Left cardiac atrium (tissue), 4 donors: ENCODE results near the gene UGT1A8. TPM values are rescaled to one million over a fixed set of nuclear protein-coding genes. Genes with fewer than 3 reads are reported as not detected.
"Not testable (repeated sequence)": the region's sequence is repeated elsewhere in the genome, so short reads cannot be mapped to it uniquely, and the experiment has no call there.

ENCODE experiments used
- ATAC-seq, 2 donors: fragments of 200-7000 bp; cut with Tn5 transposase; one replicate each; pipeline ENCODE4 v1.9.1; 2020; ENCODE audit warnings: mild to moderate bottlenecking in 2 of 2, moderate library complexity in 2 of 2
- DNase-seq: peaks from one replicate; pipeline ENCODE4 v3.0.0-alpha.2; 2020
- intact Hi-C, 2 donors: fragments of 100-400 bp; cut with DNase I; formaldehyde crosslinking; loops; one replicate each; pipeline versions ENCODE4 v1.14.1 to v1.15.1; 2022 to 2023
- total RNA-seq, 2 donors: library from RNA; stranded (reverse); fragmentation: NEBNext Ultra II Directional; extraction: Animal tissue kit (Norgen Biotek cat#: 25700); gene quantifications; one replicate each; pipeline ENCODE4 v1.2.1, GENCODE V29; 2021
- donor health status: DM: no; HTN: yes; CAD: no.
- donor health status: DM: no; HTN: yes; CAD: no; lungs with severe emphysema.
- donor health status: DM: yes; HTN: yes; CAD: no.
- donor health status: Dilated cardiomyopathy.

UGT1A8 gene
- total RNA-seq, 2 donors from 2014 or later, result not detected

GRCh38 chr2:233751212-233752009 lies 134.0 kb downstream of the UGT1A8 start:
- intact Hi-C loops, DNase-seq, ATAC-seq: not testable (repeated sequence)

- intact Hi-C loops, result no loop called here
- no peak for DNase-seq
- no peak for ATAC-seq
Measured at GRCh38 chr2:233754872-233755611, 137.6 kb downstream of the UGT1A8 start.

GRCh38 chr2:233756429-233757081 lies 139.1 kb downstream of the UGT1A8 start:
- intact Hi-C loops, result no loop called here
- ATAC-seq (no peak), DNase-seq (no peak)

- no peak for ATAC-seq
- intact Hi-C loops, result no loop called here
- DNase-seq, result no peak
Measured at GRCh38 chr2:233758141-233758540, 140.7 kb downstream of the UGT1A8 start.

- intact Hi-C loops, result no loop called here
- DNase-seq, result no peak
- no peak for ATAC-seq
Measured at GRCh38 chr2:233758849-233759248, 141.4 kb downstream of the UGT1A8 start.

- intact Hi-C loops, result no loop called here
- no peak for DNase-seq
- ATAC-seq, result no peak
Measured at GRCh38 chr2:233760043-233760442, 142.6 kb downstream of the UGT1A8 start, which contains the start of gene UGT1A1. Gene UGT1A1 (plus strand): TSS chr2:233760270. CDS start chr2:233760288, 18 bp downstream.

GRCh38 chr2:233761040-233761769 lies 143.8 kb downstream of the UGT1A8 start:
- peak in 1 of 2 donors; percentile 76 for ATAC-seq
- intact Hi-C loops, result no loop called here

GRCh38 chr2:233764264-233764663 lies 146.8 kb downstream of the UGT1A8 start:
- ATAC-seq, result peak; percentile 23 to 81
- intact Hi-C loops, result no loop called here

More at GRCh38 chr2:233761040-233761769, 143.8 kb downstream of the UGT1A8 start:
- DNase-seq, result no peak

GRCh38 chr2:233764761-233765160 lies 147.3 kb downstream of the UGT1A8 start:
- intact Hi-C loops, result no loop called here
- DNase-seq, result no peak
- no peak for ATAC-seq

More at GRCh38 chr2:233764264-233764663, 146.8 kb downstream of the UGT1A8 start:
- no peak for DNase-seq

- intact Hi-C loops, result no loop called here
- DNase-seq, result no peak
- no peak for ATAC-seq
Measured at GRCh38 chr2:233766416-233766815, 149.0 kb downstream of the UGT1A8 start.

GRCh38 chr2:233768076-233768475 lies 150.6 kb downstream of the UGT1A8 start:
- intact Hi-C loops, result no loop called here
- no peak for ATAC-seq
- DNase-seq, result no peak

GRCh38 chr2:233769260-233769659 lies 151.8 kb downstream of the UGT1A8 start:
- ATAC-seq (no peak), DNase-seq (no peak)
- intact Hi-C loops, result no loop called here

- ATAC-seq (no peak), DNase-seq (no peak)
- intact Hi-C loops, result no loop called here
Measured at GRCh38 chr2:233772153-233772552, 154.7 kb downstream of the UGT1A8 start.

GRCh38 chr2:233772583-233772982 lies 155.2 kb downstream of the UGT1A8 start:
- DNase-seq, result no peak
- ATAC-seq, result no peak
- intact Hi-C loops, result no loop called here

- no peak for DNase-seq
- no peak for ATAC-seq
- intact Hi-C loops, result no loop called here
Measured at GRCh38 chr2:233773854-233774253, 156.4 kb downstream of the UGT1A8 start.

GRCh38 chr2:233775414-233775813 lies 158.0 kb downstream of the UGT1A8 start:
- intact Hi-C loops, result no loop called here
- ATAC-seq, result no peak
- no peak for DNase-seq

GRCh38 chr2:233778030-233778429 lies 160.6 kb downstream of the UGT1A8 start, which contains the start of gene MROH2A:
Gene MROH2A (plus strand): TSS chr2:233778330. CDS start chr2:233779359, 1,029 bp downstream.
- intact Hi-C loops, result no loop called here
- DNase-seq, result no peak
- no peak for ATAC-seq

GRCh38 chr2:233779722-233780121 lies 162.3 kb downstream of the UGT1A8 start:
- intact Hi-C loops, result no loop called here
- ATAC-seq, result no peak
- DNase-seq, result no peak

GRCh38 chr2:233780771-233781170 lies 163.3 kb downstream of the UGT1A8 start:
- intact Hi-C loops, result no loop called here
- no peak for ATAC-seq
- no peak for DNase-seq
